ENCODE data around the gene C8A. TPM values are rescaled to one million over a fixed set of nuclear protein-coding genes. Genes with fewer than 3 reads are reported as not detected.

C8A gene
- total and polyA plus RNA-seq, 2 of the 13 experiments (the other 11 are each of a cell fraction or from before 2014, with no cell fraction given): 10.5 to 15.0 TPM

GRCh38 chr1:56958526-56958925, 103.9 kb downstream of the C8A start:
- CTCF ChIA-PET (ENCODE audit: low intra/inter-chr PET ratio, low total read pairs): no interaction called here
- Histone ChIP-seq H3K36me3 (replicated peaks in 1 of 2; ENCODE audit: control insufficient read depth in 1 of 2, insufficient read depth in 2 of 2, low read length in 2 of 2) (no peaks in the 10 kb centered on the region), H3K79me2 (ENCODE audit: insufficient read depth, low read length) (no peaks in the 10 kb centered on the region), H3K9ac (ENCODE audit: insufficient read depth, low read depth, low read length) (no peak overlapping the region), H3K4me2 (ENCODE audit: low read depth, low read length) (no peak overlapping the region), H3K4me1 (ENCODE audit: insufficient read depth, low read length) (peaks cover 63% of the 10 kb centered on the region), H3K27me3 (ENCODE audit: control insufficient read depth in 1 of 2, insufficient read depth in 2 of 2, low read length in 2 of 2) (no peaks in the 10 kb centered on the region), H4K20me1 (ENCODE audit: insufficient read depth, low read length) (no peaks in the 10 kb centered on the region), H3K4me3 (replicated peaks in 1 of 3; ENCODE audit: insufficient read depth in 1 of 3, low read depth in 2 of 3, low read length in 3 of 3) (no peak overlapping the region), H3K9me3 (ENCODE audit: low read length) (no peaks in the 10 kb centered on the region), H3K27ac (ENCODE audit: extremely low read length, insufficient read depth, low read length) (no peak overlapping the region), H2AFZ (ENCODE audit: low read length) (no peak overlapping the region)
- no TSS peak for BruUV-seq (replicated peaks)
- ATAC-seq (no peak; the same call in 1 of the 3 replicates), FAIRE-seq (no peak), DNase-seq (ENCODE audit: low spot score) (no peak)
- TF ChIP-seq MXD3 (CRISPR knock-in tag; IDR thresholded peaks at IDR 0.05) (no peak), TOE1 (CRISPR knock-in tag; IDR thresholded peaks at IDR 0.05) (no peak), ZBTB43 (CRISPR knock-in tag; conservative IDR thresholded peaks at IDR 0.05) (no peak), ZNF572 (CRISPR knock-in tag; IDR thresholded peaks at IDR 0.05) (no peak), CHCHD3 (CRISPR knock-in tag; IDR thresholded peaks at IDR 0.05) (no peak), POLR2AphosphoS5 (IDR thresholded peaks at IDR 0.05; ENCODE audit: low read depth, low read length) (no peak), KDM2A (CRISPR knock-in tag; IDR thresholded peaks at IDR 0.05; ENCODE audit: borderline replicate concordance, low read depth) (no peak), ZNF510 (CRISPR knock-in tag; IDR thresholded peaks at IDR 0.05; ENCODE audit: low read depth) (no peak), SRY (CRISPR knock-in tag; IDR thresholded peaks at IDR 0.05) (no peak), ZNF432 (CRISPR knock-in tag; IDR thresholded peaks at IDR 0.05; ENCODE audit: borderline replicate concordance) (no peak), ZNF619 (CRISPR knock-in tag; IDR thresholded peaks at IDR 0.05) (no peak), ZNF264 (CRISPR knock-in tag; IDR thresholded peaks at IDR 0.05) (no peak), SIN3A (IDR thresholded peaks at IDR 0.05; ENCODE audit: borderline replicate concordance, low read depth, low read length) (no peak), FOSL2 (CRISPR knock-in tag; IDR thresholded peaks at IDR 0.05) (no peak), SETDB1 (CRISPR knock-in tag; IDR thresholded peaks at IDR 0.05; ENCODE audit: borderline replicate concordance) (no peak), EP300 (IDR thresholded peaks at IDR 0.05; ENCODE audit: low read depth in 2 of 2, low read length in 2 of 2) (no peak), EP300 (CRISPR knock-in tag; IDR thresholded peaks at IDR 0.05; ENCODE audit: borderline replicate concordance) (no peak), FOXP1 (IDR thresholded peaks at IDR 0.05) (no peak), FOXP1 (CRISPR knock-in tag; IDR thresholded peaks at IDR 0.05) (no peak), BCLAF1 (IDR thresholded peaks at IDR 0.05) (no peak), TEF (CRISPR knock-in tag; IDR thresholded peaks at IDR 0.05) (no peak)
- in situ Hi-C loops (cut with HindIII; ENCODE audit: extremely low pct_ligation_motif_present, low pct_unique_long_range_greater_than_20kb) (no loop called here), intact Hi-C loops (cut with micrococcal nuclease; ENCODE audit: unreplicated experiment) (no loop called here)
- WGBS (ENCODE audit: low lambda C conversion rate): 89% methylated on average over 2 of the region's 2 CpGs
- POLR2A ChIA-PET: no interaction called here

Measured in HepG2 (cell line).